HG02588 (cell line): Measurements from ENCODE around the gene PDS5A.
"Not testable (repeated sequence)": the region's sequence is repeated elsewhere in the genome, so short reads cannot be mapped to it uniquely, and the experiment has no call there.

Experiments
- ATAC-seq: cut with Tn5 transposase; IDR thresholded peaks from one replicate; pipeline ENCODE4 v1.9.1; 2021; ENCODE audit warnings: mild to moderate bottlenecking, moderate library complexity; ENCODE audit not compliant: unreplicated experiment

The PDS5A gene

GRCh38 chr4:39970671-39971640, 6.8 kb downstream of the PDS5A start:
- ATAC-seq: no peak

DNA sequence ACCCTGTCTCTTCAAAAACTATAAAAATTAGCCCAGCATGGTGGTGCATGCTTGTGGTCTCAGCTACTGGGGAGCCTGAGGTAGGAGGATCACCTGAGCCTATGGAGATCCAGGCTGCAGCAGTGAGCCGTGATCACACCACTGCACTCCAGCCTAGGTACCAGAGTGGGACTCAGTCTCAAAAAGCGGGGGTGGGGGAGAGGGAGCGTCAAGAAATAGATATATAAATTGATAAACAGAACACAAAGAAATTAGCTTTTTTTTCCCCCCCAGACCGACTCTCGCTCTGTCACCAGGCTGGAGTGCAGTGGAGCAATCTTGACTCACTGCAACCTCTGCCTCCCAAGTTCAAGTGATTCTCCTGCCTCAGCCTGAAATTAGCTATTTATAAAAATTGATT, 14.1 kb downstream of the PDS5A start:
- ATAC-seq: no peak

DNA sequence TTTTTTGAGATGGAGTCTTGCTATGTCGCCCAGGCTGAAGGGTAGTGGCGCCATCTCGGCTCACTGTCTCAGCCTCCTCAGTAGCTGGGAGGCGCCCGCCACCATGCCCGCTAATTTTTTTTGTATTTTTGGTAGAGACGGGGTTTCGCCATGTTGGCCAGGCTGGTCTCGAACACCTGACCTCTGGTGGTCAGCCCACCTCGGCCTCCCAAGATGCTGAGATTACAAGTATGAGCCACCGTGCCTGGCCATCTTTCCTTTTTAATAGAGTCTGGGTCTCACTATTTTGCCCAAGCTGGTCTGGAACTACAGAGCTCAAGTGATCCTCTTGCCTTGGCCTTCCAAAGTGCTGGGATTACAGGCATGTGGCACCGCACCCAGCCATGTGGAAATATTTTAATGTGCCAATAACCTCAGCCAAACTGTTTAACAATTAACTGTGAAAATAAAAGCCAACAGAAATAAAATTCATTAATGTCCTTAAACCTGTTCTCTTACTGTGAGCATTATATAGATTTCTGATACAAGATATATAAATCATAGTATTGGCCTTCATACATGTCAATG, 16.3 kb downstream of the PDS5A start:
- ATAC-seq: no peak

- ATAC-seq: no peak
Observed at GRCh38 chr4:39950861-39951481, 26.7 kb downstream of the PDS5A start.

DNA sequence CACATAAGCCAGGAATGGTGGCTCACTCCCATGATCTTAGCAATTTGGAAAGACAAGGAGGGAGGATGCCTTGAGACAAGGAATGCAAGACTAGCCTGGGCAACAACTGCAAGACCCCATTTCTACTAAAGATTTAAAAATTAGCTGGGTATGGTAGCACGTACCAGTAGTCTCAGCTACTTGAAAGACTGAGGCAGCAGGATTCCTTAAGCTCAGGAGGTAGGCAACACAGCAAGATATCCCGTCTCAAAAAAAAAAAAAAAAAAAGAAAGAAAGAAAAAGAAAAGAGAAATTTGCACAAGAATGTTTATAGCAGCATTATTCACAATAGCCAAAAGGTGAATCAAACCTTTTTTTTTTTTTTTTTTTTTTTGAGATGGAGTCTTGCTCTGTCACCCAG, 29.7 kb downstream of the PDS5A start:
- no peak for ATAC-seq

DNA sequence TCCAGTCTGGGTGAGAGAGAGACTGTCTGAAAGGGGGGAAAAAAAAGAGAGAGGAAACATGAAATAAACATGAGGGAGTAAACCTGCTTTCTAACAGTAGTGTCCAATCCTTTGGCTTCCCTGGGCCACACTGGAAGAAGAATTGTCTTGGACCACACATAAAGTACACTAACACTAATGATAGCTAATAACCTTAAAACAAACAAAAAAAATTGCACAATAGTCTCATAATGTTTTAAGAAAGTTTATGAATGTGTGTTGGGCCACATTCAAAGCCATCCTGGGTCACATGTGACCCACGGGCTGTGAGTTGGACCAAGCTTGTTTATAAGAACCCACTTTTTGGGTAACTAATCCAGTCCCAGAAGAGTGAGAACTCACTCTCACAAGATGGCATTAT, 30.3 kb downstream of the PDS5A start:
- no peak for ATAC-seq

DNA sequence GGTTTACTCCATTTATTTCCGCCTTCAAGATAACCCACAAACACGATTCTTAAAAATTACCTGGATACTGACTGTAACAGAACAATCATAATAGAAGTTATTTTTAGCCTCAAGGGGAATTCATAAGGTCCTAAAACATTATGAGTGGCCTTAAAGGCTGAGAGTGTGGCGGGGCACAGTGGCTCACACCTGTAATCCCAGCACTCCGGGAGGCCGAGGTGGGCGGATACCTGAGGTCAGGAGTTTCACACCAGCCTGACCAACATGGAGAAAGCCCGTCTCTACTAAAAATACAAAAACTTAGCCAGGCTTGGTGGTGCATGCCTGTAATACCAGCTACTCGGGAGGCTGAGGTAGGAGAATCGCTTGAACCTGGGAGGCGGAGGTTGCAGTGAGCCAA, 33.5 kb downstream of the PDS5A start:
- ATAC-seq: not testable (repeated sequence)

GRCh38 chr4:39942507-39942906, 35.2 kb downstream of the PDS5A start:
- no peak for ATAC-seq

DNA sequence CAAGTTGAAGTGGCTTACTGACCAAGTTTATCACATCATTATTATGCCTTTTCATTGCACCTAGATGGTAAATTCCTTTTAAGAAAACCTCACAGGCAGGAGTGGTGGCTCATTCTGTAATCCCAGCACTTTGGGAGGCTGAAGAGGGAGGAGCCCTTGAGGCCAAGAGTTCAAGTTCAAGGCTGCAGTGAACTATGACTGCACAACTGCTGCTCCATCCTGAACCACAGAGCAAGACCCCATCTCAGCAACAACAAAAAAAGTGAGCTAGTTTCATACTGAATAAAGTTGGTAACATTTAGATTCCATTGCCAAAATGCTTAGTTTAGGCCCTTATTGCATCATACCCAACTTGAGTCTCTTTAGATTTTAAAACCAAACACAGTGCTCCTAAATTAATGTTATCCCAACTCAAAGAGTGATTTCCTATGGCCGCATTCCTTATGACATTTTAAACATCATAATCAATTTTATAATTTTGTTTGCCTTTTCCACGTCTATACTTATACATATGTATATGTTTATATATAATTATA, 36.0 kb downstream of the PDS5A start:
- no peak for ATAC-seq

DNA sequence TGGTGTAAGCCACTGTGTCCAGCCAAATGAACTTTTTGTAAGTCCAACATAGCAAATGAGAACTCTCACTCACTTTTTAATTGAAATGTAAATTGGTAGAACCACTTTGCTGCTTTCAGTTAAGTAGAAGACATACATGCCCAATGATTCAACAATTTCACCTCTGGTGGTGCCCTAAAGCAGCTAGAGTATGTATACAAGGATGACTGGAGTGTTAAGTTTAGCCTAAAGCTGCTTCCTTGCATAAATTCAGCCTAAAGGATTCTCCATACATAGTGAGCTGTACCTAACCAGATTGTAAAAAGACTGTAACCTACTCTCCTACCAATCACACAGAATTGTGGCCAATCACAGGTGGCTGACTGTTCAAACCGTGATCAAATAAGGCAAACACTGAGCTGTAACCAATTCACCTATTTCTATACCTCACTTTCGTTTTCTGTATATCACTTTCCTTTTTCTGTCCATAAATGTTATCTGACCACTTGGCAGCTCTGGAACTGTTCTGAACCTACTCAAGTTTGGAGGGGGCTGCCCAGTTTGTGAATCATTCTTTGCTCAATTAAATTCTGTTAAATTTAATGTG, 39.9 kb downstream of the PDS5A start:
- no peak for ATAC-seq

DNA sequence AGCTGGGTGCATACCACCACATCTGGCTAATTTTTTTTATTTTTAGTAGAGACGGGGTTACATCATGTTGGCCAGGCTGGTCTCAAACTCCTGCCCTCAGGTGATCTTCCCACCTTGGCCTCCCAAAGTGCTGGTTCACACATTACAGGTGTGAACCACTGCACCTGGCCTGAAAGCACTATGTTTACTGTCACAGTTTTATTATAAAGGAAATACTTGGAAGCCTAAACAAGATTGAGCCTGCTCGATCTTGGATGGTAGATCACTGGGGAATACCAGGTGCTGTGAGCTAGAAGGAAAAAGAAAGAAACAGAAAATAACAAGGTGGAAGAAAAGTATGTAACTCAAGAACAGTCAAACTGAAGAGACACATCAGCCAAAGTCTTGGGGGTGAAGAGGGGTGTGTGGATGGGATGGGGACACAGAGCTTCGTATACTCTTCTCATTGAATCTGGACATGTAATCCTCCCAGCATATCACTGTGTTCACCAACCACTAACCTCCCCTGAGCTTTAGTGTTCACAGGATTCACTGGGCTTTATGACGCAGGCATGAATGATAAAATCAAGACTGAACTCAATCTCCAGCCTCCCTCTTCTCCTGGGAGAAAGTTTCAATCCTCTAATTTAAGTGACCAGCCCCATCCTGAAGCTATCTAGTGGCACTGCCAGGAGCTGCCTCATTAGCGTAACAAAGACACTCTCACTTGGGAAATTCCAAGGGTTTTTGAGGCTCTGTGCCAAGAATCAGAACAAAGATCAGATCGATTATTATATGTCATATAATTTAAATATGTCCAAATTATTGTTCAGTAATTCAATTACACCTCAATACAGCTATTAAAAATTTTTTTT, 40.9 kb downstream of the PDS5A start:
- no peak for ATAC-seq

GRCh38 chr4:39933671-39934590, 43.8 kb downstream of the PDS5A start:
- ATAC-seq: no peak

- no peak for ATAC-seq
Observed at GRCh38 chr4:39932776-39933402, 44.8 kb downstream of the PDS5A start.

- peak; percentile 52 for ATAC-seq
Observed at GRCh38 chr4:39931441-39931901, 46.2 kb downstream of the PDS5A start.

- ATAC-seq: no peak
Observed at GRCh38 chr4:39928538-39928937, 49.2 kb downstream of the PDS5A start.

- no peak for ATAC-seq
Observed at GRCh38 chr4:39924014-39924413, 53.7 kb downstream of the PDS5A start.

- ATAC-seq: no peak
Observed at GRCh38 chr4:39922399-39922798, 55.3 kb downstream of the PDS5A start.

DNA sequence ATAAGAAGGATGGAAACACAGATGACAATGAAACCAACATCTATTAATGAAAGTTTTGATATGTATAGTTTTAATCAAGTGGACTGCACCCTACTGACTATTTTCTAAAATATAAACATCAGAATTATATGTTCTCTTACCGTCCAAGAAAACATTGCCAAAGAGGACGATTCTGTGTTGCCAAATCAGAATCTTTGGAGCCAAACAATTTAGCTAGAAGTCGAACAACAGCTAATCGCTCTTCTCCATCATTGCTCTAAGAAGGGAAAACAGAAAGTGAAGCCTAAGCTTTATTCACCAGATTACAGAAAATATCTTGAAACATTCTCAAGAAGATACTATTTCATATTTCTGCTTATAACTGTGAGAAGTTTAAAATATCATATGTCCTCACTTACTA, 64.2 kb downstream of the PDS5A start:
- ATAC-seq: no peak

- ATAC-seq: no peak
Observed at GRCh38 chr4:39910064-39910463, 67.6 kb downstream of the PDS5A start.
